CD4-positive, alpha-beta T cell treated with Interleukin-17A for 4 hours (primary cell): ENCODE results near the gene PRR9.
"Not testable (repeated sequence)": the region's sequence is repeated elsewhere in the genome, so short reads cannot be mapped to it uniquely, and the experiment has no call there.

Experiments used
- DNase-seq: peaks from one replicate; pipeline ENCODE4 v3.0.0-alpha.2; 2020; ENCODE audit warnings: mixed read lengths

The PRR9 gene

GRCh38 chr1:153217212-153217611 is at the start of gene PRR9:
TSS of gene PRR9 (plus strand) at chr1:153217584. CDS start at chr1:153218145, 561 bp downstream.
- DNase-seq: no peak

GRCh38 chr1:153168686-153169085 is 48.7 kb upstream of the PRR9 start:
- no peak for DNase-seq

GRCh38 chr1:153174624-153175023 is 42.8 kb upstream of the PRR9 start:
- DNase-seq: no peak

GRCh38 chr1:153178922-153179321 is 38.5 kb upstream of the PRR9 start:
- no peak for DNase-seq

GRCh38 chr1:153180556-153180955 is 36.8 kb upstream of the PRR9 start:
- no peak for DNase-seq

GRCh38 chr1:153188301-153188700 is 29.1 kb upstream of the PRR9 start:
- DNase-seq: not testable (repeated sequence)

GRCh38 chr1:153190373-153190772 is 27.0 kb upstream of the PRR9 start:
- DNase-seq: no peak

GRCh38 chr1:153192697-153193096 is 24.7 kb upstream of the PRR9 start:
- DNase-seq: no peak

- DNase-seq: no peak
Observed at GRCh38 chr1:153194331-153195050, 22.9 kb upstream of the PRR9 start.

- DNase-seq: no peak
Observed at GRCh38 chr1:153195216-153195615, 22.2 kb upstream of the PRR9 start.

GRCh38 chr1:153202006-153202405 is 15.4 kb upstream of the PRR9 start:
- no peak for DNase-seq

- no peak for DNase-seq
Observed at GRCh38 chr1:153203130-153203529, 14.3 kb upstream of the PRR9 start, which contains the start of gene LELP1. TSS of gene LELP1 (plus strand) at chr1:153203430. CDS start at chr1:153204708, 1,278 bp downstream.

GRCh38 chr1:153206631-153207030 is 10.8 kb upstream of the PRR9 start:
- no peak for DNase-seq

GRCh38 chr1:153210206-153210605 is 7.2 kb upstream of the PRR9 start:
- DNase-seq: no peak

GRCh38 chr1:153212201-153212600 is 5.2 kb upstream of the PRR9 start:
- DNase-seq: no peak

- no peak for DNase-seq
Observed at GRCh38 chr1:153213519-153213918, 3.9 kb upstream of the PRR9 start.

GRCh38 chr1:153217744-153218416 is 496 bp downstream of the PRR9 start:
- no peak for DNase-seq

GRCh38 chr1:153220606-153221303 is 3.4 kb downstream of the PRR9 start:
- DNase-seq: no peak

- DNase-seq: peak; percentile 40
Observed at GRCh38 chr1:153223040-153223891, 5.9 kb downstream of the PRR9 start.

GRCh38 chr1:153227810-153228209 is 10.4 kb downstream of the PRR9 start:
- no peak for DNase-seq

GRCh38 chr1:153228491-153228890 is 11.1 kb downstream of the PRR9 start:
- no peak for DNase-seq

- peak; percentile 10 for DNase-seq
Observed at GRCh38 chr1:153229076-153229829, 11.9 kb downstream of the PRR9 start.
